A673 (cell line): ENCODE results near the gene TOMM40L. TPM values are rescaled to one million over a fixed set of nuclear protein-coding genes. Genes with fewer than 3 reads are reported as not detected.

Experiments
- BruUV-seq: library from RNA; stranded (reverse); fragments of 400-500 nt; replicated peaks from 2 replicates; lab custom pipeline; 2021; lab: Mats Ljungman, UMichigan
- CTCF ChIA-PET: fragments of 300-600 bp; sonication (Branson Sonifier 250); formaldehyde crosslinking; loops from one replicate; lab custom pipeline; 2022; ENCODE audit warnings: antibody characterized with exemption; lab: Charles Lee
- POLR2A ChIA-PET: fragments of 300-600 bp; sonication (Branson Sonifier 250); formaldehyde crosslinking; loops from one replicate; lab custom pipeline; 2022; ENCODE audit warnings: antibody characterized with exemption; ENCODE audit not compliant: low non-redundant PET; lab: Charles Lee
- DNase-seq: peaks from one replicate; pipeline ENCODE4 v3.0.0-alpha.2; 2015; ENCODE audit warnings: low spot score
- H3K27ac ChIP-seq: fragments of 200-600 bp; sonication (generic); 2 replicates; pipeline ENCODE4 v1.5.1; 2016; ENCODE audit warnings: mixed run types, low read depth, mild to moderate bottlenecking, mixed read lengths, antibody characterized with exemption, low read length; ENCODE audit not compliant: poor library complexity, severe bottlenecking
- H3K27me3 ChIP-seq: fragments of 200-600 bp; sonication (generic); replicated peaks from 2 replicates; pipeline ENCODE4 v1.6.1; 2017; ENCODE audit warnings: mixed run types, low read depth, mild to moderate bottlenecking, mixed read lengths, antibody characterized with exemption, low read length; ENCODE audit not compliant: insufficient read depth, poor library complexity
- H3K36me3 ChIP-seq: fragments of 200-600 bp; sonication (generic); 2 replicates; pipeline ENCODE4 v1.6.1; 2016; ENCODE audit warnings: mixed run types, mild to moderate bottlenecking, mixed read lengths, antibody characterized with exemption, low read length; ENCODE audit not compliant: insufficient read depth, poor library complexity, severe bottlenecking
- H3K4me1 ChIP-seq: fragments of 200-600 bp; sonication (generic); 2 replicates; pipeline ENCODE4 v1.6.1; 2017; ENCODE audit warnings: mixed run types, mild to moderate bottlenecking, mixed read lengths, antibody characterized with exemption, low read length; ENCODE audit not compliant: insufficient read depth, poor library complexity, severe bottlenecking
- H3K4me3 ChIP-seq: fragments of 200-600 bp; sonication (generic); 2 replicates; pipeline ENCODE4 v1.5.1; 2016; ENCODE audit warnings: low read depth, mixed run types, mild to moderate bottlenecking, mixed read lengths, low read length; ENCODE audit not compliant: poor library complexity, severe bottlenecking
- H3K9me3 ChIP-seq: fragments of 200-600 bp; sonication (generic); 2 replicates; pipeline ENCODE4 v1.6.1; 2016; ENCODE audit warnings: mixed run types, low read depth, mild to moderate bottlenecking, mixed read lengths, antibody characterized with exemption, low read length; ENCODE audit not compliant: poor library complexity, severe bottlenecking
- EZH2 ChIP-seq: fragments of 200-600 bp; sonication (generic); IDR thresholded peaks from 2 replicates; pipeline ENCODE4 v1.6.1; 2017; ENCODE audit warnings: borderline replicate concordance, low read depth, mild to moderate bottlenecking, mixed read lengths, antibody characterized with exemption, low read length; ENCODE audit not compliant: poor library complexity, severe bottlenecking
- intact Hi-C: fragments of 100-400 bp; cut with micrococcal nuclease; formaldehyde crosslinking; loops from one replicate; pipeline ENCODE4 v1.10.0; 2022; ENCODE audit not compliant: unreplicated experiment
- total RNA-seq: library from RNA; stranded (reverse); gene quantifications from 2 replicates; pipeline ENCODE4 v1.2.3, GENCODE V29; 2021
- TF ChIP-seq, protein P1 (sequence below): fragments of 300-800, 200-600 bp; sonication (generic); conservative IDR thresholded peaks from 2 replicates; pipeline ENCODE4 v1.5.1; 2017; ENCODE audit warnings: low read depth, mild to moderate bottlenecking, antibody characterized with exemption, low read length, moderate library complexity, mixed read lengths

Gene TOMM40L
- total RNA-seq, 1 experiment from 2014 or later, result 14.0 TPM

DNA sequence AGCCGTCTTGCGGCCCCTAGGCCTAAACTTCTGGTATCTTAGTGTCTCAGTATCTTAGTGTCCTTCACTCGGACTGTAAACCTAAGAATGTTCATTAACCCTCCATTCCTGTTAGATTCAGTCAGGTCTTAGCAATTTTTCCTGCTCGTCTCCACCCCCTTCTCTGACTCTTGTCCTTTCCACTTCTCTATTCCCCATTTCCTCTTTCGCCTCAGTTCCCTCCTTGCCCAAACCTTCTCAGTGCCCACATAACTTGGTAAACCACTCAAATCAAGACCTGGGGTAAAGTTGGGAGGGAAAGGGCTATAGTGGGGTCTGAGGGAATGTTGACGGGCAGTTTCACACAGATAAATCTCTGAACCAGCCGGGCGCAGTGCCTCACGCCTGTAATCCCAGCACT, 11.5 kb upstream of the TOMM40L start:
- no peak for DNase-seq
- BruUV-seq, result no TSS peak
- Histone ChIP-seq H3K36me3 (peaks cover 57% of the 10 kb centered on the region), H3K27ac (no peak overlapping the region), H3K4me1 (no peaks in the 10 kb centered on the region), H3K4me3 (no peak overlapping the region), H3K27me3 (no peaks in the 10 kb centered on the region), H3K9me3 (no peaks in the 10 kb centered on the region)
- POLR2A ChIA-PET, result no interaction called here
- CTCF ChIA-PET, result no interaction called here
- intact Hi-C loops, result no loop called here
- no peak for TF ChIP-seq EZH2
- TF ChIP-seq, protein P1, sequence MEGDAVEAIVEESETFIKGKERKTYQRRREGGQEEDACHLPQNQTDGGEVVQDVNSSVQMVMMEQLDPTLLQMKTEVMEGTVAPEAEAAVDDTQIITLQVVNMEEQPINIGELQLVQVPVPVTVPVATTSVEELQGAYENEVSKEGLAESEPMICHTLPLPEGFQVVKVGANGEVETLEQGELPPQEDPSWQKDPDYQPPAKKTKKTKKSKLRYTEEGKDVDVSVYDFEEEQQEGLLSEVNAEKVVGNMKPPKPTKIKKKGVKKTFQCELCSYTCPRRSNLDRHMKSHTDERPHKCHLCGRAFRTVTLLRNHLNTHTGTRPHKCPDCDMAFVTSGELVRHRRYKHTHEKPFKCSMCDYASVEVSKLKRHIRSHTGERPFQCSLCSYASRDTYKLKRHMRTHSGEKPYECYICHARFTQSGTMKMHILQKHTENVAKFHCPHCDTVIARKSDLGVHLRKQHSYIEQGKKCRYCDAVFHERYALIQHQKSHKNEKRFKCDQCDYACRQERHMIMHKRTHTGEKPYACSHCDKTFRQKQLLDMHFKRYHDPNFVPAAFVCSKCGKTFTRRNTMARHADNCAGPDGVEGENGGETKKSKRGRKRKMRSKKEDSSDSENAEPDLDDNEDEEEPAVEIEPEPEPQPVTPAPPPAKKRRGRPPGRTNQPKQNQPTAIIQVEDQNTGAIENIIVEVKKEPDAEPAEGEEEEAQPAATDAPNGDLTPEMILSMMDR, result no peak

DNA sequence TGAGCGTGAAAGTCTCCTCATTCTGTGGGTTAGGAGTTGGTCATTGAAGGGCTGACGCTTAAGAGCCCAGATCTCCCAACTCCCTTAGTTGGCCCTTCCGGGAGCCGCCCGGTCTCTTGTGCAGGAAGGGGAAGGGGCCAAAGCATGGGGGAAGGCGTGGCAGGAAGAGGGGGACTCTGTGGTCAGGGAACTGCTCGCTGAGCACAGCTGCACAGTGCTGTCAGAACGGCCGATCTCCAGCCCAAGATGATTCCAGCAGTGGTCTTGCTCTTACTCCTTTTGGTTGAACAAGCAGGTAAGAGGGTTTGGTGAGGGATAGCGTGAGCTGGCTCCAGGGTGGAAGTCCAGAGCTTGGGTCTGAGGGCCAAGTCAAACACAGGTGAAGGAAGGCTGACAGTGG, 10.8 kb upstream of the TOMM40L start, which contains the start of gene FCER1G:
Gene FCER1G, plus strand, starts transcription at position 220 of the 400 bp plus-strand sequence. Its CDS starts 27 bp downstream, at position 247.
- H3K36me3 ChIP-seq, result peaks cover 50% of the 10 kb centered on the region
- no TSS peak for BruUV-seq
- POLR2A ChIA-PET, result no interaction called here
- TF ChIP-seq EZH2, result no peak
- H3K27me3 ChIP-seq, result no peaks in the 10 kb centered on the region
- H3K27ac ChIP-seq, result no peak within 1 kb of the TSS
- intact Hi-C loops, result no loop called here
- no peaks in the 10 kb centered on the region for H3K4me1 ChIP-seq
- CTCF ChIA-PET, result interaction anchor here (0.9 kb wide), 1 partner anchor 167 kb away, joined by 3 read pairs; no protein-coding TSS in a partner anchor
- no peak within 1 kb of the TSS for H3K4me3 ChIP-seq
- no peaks in the 10 kb centered on the region for H3K9me3 ChIP-seq
- no peak for DNase-seq

DNA sequence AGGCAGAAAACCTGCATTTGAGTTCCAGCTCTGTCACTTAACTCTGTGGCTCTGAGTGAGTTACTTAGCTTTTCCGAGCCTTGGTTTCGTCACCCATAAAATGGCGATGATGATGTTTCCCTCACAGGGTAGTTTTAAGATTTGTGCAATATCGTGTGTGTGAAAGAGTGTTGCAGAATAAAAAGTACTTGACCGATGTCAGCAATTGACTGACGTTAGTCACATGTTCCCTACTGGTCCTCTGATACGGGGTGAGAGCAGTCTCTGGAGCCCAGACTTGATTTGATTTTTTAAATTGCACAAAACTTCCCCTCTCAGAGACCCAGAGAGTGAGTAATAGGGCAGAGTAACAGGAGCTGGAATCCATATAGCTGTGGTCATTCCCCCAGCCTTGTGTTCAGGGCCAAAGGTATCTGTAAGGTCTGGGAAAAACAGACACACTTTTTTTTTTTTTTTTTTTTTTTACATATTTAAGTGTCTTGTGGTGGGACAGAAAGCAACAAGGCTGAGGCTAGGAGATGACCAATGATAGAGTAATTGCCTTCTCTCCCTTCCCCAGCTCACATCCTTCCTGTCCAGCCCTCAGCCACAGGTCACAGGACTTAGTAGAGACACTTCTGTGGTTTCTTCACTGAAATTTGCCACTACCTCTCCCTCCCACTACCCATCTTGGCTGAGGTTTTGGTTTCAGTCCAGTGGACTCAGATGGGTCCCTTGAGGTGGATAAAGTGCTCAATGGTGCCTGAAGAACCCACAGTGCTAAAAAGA, 8.7 kb upstream of the TOMM40L start:
- no TSS peak for BruUV-seq
- CTCF ChIA-PET, result no interaction called here
- no peak overlapping the region for H3K27ac ChIP-seq
- no peak for TF ChIP-seq EZH2
- TF ChIP-seq, protein P1, result no peak
- H3K36me3 ChIP-seq, result peaks cover 30% of the 10 kb centered on the region
- intact Hi-C loops, result no loop called here
- H3K4me1 ChIP-seq, result no peaks in the 10 kb centered on the region
- no peak overlapping the region for H3K4me3 ChIP-seq
- POLR2A ChIA-PET, result interaction anchor here (0.7 kb wide), 1 partner anchor 125 kb away, joined by 4 read pairs; no protein-coding TSS in a partner anchor
- no peak for DNase-seq
- H3K27me3 ChIP-seq, result no peaks in the 10 kb centered on the region
- no peaks in the 10 kb centered on the region for H3K9me3 ChIP-seq
